Measurements from ENCODE around the gene ABCA2. TPM values are rescaled to one million over a fixed set of nuclear protein-coding genes. Genes with fewer than 3 reads are reported as not detected.

The ABCA2 gene
- total RNA-seq, 1 experiment from 2014 or later = 22.4 TPM

GRCh38 chr9:137023583-137023991 lies 4.5 kb downstream of the ABCA2 start:
- peaks cover 9% of the 10 kb centered on the region for H3K23me2 ChIP-seq (ENCODE audit: insufficient read length, low read depth, low read length, poor library complexity, severe bottlenecking)
- H3K56ac ChIP-seq (ENCODE audit: insufficient read length, low read depth, low read length) = no peak overlapping the region
- no peaks in the 10 kb centered on the region for H3K9me3 ChIP-seq (ENCODE audit: control insufficient read depth, low read depth, low read length)
- H3K9ac ChIP-seq (ENCODE audit: extremely low read depth, insufficient read length, low read length) = no peak overlapping the region
- no peaks in the 10 kb centered on the region for H3K4me1 ChIP-seq (ENCODE audit: insufficient read depth, low read length)
- no peak overlapping the region for H3K4ac ChIP-seq (ENCODE audit: low read depth, low read length)
- no peaks in the 10 kb centered on the region for H3K79me1 ChIP-seq (ENCODE audit: insufficient read depth, low read depth, low read length, poor library complexity, severe bottlenecking)
- H3K14ac ChIP-seq (ENCODE audit: insufficient read depth, low read length) = no peak overlapping the region
- H4K91ac ChIP-seq (ENCODE audit: insufficient read length, low read depth, low read length) = no peak overlapping the region
- H3T11ph ChIP-seq (ENCODE audit: low read length) = no peak overlapping the region
- H3K23ac ChIP-seq (ENCODE audit: insufficient read length, low read depth, low read length) = no peak overlapping the region
- no peak for DNase-seq
- no peak overlapping the region for H3K18ac ChIP-seq (ENCODE audit: insufficient read length, low read depth, low read length)
- H4K5ac ChIP-seq (ENCODE audit: insufficient read length, low read depth, low read length) = no peak overlapping the region
- Mint-ChIP-seq H3K4me1 (peaks cover 2 to 13% of the 10 kb centered on the region in 2 experiments; a peak in 3 of 4 replicates), H3K9me3 (no peaks in the 10 kb centered on the region), H3K36me3 (ENCODE audit: insufficient read depth in 1 of 3, low read depth in 3 of 3) (no peaks in the 10 kb centered on the region), H3K27me3 (ENCODE audit: low read depth) (peaks cover 12% of the 10 kb centered on the region), H3K27ac (no peak overlapping the region), H3K4me3 (no peak overlapping the region)
- no peaks in the 10 kb centered on the region for H4K20me1 ChIP-seq (ENCODE audit: control insufficient read depth, insufficient read depth, insufficient read length)
- no peak overlapping the region for H2BK5ac ChIP-seq (ENCODE audit: insufficient read length, low read length)
- H2BK20ac ChIP-seq (ENCODE audit: low read depth, low read length, poor library complexity, severe bottlenecking) = no peak overlapping the region
- no peak overlapping the region for H2AK5ac ChIP-seq (ENCODE audit: insufficient read length, low read length)
- no peak overlapping the region for H2AFZ ChIP-seq (ENCODE audit: low read length)
- WGBS (ENCODE audit: extremely low coverage, insufficient read length, low lambda C conversion rate) = no CpG with 5 or more reads among the region's 15 CpGs
- no peak overlapping the region for H3K27ac ChIP-seq (ENCODE audit: insufficient read length, low read depth, low read length)
- H3K4me2 ChIP-seq (ENCODE audit: insufficient read depth, insufficient read length, low read length) = no peak overlapping the region
- TF ChIP-seq, protein P1, sequence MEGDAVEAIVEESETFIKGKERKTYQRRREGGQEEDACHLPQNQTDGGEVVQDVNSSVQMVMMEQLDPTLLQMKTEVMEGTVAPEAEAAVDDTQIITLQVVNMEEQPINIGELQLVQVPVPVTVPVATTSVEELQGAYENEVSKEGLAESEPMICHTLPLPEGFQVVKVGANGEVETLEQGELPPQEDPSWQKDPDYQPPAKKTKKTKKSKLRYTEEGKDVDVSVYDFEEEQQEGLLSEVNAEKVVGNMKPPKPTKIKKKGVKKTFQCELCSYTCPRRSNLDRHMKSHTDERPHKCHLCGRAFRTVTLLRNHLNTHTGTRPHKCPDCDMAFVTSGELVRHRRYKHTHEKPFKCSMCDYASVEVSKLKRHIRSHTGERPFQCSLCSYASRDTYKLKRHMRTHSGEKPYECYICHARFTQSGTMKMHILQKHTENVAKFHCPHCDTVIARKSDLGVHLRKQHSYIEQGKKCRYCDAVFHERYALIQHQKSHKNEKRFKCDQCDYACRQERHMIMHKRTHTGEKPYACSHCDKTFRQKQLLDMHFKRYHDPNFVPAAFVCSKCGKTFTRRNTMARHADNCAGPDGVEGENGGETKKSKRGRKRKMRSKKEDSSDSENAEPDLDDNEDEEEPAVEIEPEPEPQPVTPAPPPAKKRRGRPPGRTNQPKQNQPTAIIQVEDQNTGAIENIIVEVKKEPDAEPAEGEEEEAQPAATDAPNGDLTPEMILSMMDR (conservative IDR thresholded peaks at IDR 0.05) = no peak
- H2BK120ac ChIP-seq (ENCODE audit: low read depth, low read length, poor library complexity, severe bottlenecking) = no peak overlapping the region
- no peaks in the 10 kb centered on the region for H3K79me2 ChIP-seq (ENCODE audit: insufficient read depth, low read length)
- no peak overlapping the region for H2BK12ac ChIP-seq (ENCODE audit: insufficient read length, low read depth, low read length)
- no peak overlapping the region for H4K8ac ChIP-seq (replicated peaks; ENCODE audit: insufficient read length, low read depth, low read length)
- no peaks in the 10 kb centered on the region for H3K27me3 ChIP-seq (ENCODE audit: insufficient read depth, low read length)
- H2BK15ac ChIP-seq (ENCODE audit: low read depth, low read length) = no peak overlapping the region

Measured in H9 (cell line).